SU-DHL-6 (cell line): ENCODE data around the gene PDE4D.

ENCODE experiments used
- CTCF ChIP-seq: fragments of 200-600 bp; sonication (generic); IDR thresholded peaks from one replicate; pipeline ENCODE4 v1.5.1; 2017; ENCODE audit warnings: antibody characterized with exemption, mild to moderate bottlenecking, low read length, moderate library complexity; ENCODE audit not compliant: insufficient read depth, poor library complexity, severe bottlenecking
- EZH2phosphoT487 ChIP-seq: fragments of 200-600 bp; sonication (generic), shearing (Covaris generic); conservative IDR thresholded peaks from 2 replicates; pipeline ENCODE4 v1.6.1; 2018; ENCODE audit warnings: mild to moderate bottlenecking, antibody characterized with exemption, low read length, moderate library complexity, mixed read lengths

DNA sequence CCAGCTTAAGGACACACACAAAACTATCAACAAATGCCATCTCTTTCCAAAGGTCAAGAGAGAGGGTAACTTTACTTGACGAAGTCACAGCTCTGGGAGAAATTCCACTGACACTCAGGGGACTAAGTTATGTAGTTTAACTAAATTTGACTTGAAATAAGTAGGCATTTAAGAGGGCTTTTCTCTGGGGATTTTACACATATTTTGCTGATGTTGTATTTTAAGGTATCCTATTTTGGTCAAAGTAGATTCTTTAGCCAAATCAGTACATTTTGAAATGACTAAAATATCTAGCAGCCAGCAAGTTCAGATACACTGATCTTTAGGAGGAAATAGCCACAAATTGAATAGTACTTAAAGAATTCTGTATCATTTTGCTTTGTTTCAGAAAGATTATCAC, 652.0 kb downstream of the PDE4D start:
- no peak for TF ChIP-seq CTCF
- TF ChIP-seq EZH2phosphoT487 = no peak
